Cardiac muscle cell (in vitro differentiated cells and primary cell): ENCODE results near the gene UBQLN4. TPM values are rescaled to one million over a fixed set of nuclear protein-coding genes. Genes with fewer than 3 reads are reported as not detected.

ENCODE experiments used
- DNase-seq, 2 donors: peaks; one replicate each; pipeline versions ENCODE4 v3.0.0 to v3.0.0-alpha.2; 2010 to 2017; ENCODE audit warnings: low read depth in 1 of 2, low spot score in 1 of 2
- H3K27ac ChIP-seq: fragments of 200-600 bp; sonication (generic); 2 replicates; pipeline ENCODE4 v1.5.1; 2016
- H3K27me3 ChIP-seq: fragments of 200-600 bp; sonication (generic); 2 replicates; pipeline ENCODE4 v1.6.0; 2016; ENCODE audit warnings: control low read depth
- H3K36me3 ChIP-seq: fragments of 200-600 bp; sonication (generic); 2 replicates; pipeline ENCODE4 v1.5.1; 2016; ENCODE audit warnings: control low read depth
- H3K4me1 ChIP-seq: fragments of 200-600 bp; sonication (generic); 2 replicates; pipeline ENCODE4 v1.8.1; 2017; ENCODE audit warnings: low read depth, mild to moderate bottlenecking, mixed run types
- H3K4me3 ChIP-seq: fragments of 200-600 bp; sonication (generic); 2 replicates; pipeline ENCODE4 v1.5.1; 2016; ENCODE audit warnings: mild to moderate bottlenecking
- H3K9me3 ChIP-seq: fragments of 200-600 bp; sonication (generic); 2 replicates; pipeline ENCODE4 v1.5.1; 2017; ENCODE audit warnings: low read depth, mild to moderate bottlenecking, control low read depth
- CTCF ChIP-seq: IDR thresholded peaks from 2 replicates; pipeline ENCODE4 v1.5.1; 2012; ENCODE audit warnings: low read depth, mild to moderate bottlenecking, low read length
- polyA plus RNA-seq: library from polyadenylated mRNA; unstranded; fragments of >200 nt; fragmentation: Nextera tagmentation; extraction: Ambion mirVana; gene quantifications from 2 replicates; pipeline ENCODE4 v1.2.1, GENCODE V29; 2016
- total RNA-seq: library from RNA; depleted of rRNA; stranded (reverse); fragments of >200 nt; gene quantifications from 2 replicates; pipeline ENCODE4 v1.2.3, GENCODE V29; 2016

The UBQLN4 gene
- total and polyA plus RNA-seq, 2 experiments from 2014 or later: 29.2 to 51.0 TPM

GRCh38 chr1:156080241-156080862 lies 26.8 kb upstream of the UBQLN4 start:
- Histone ChIP-seq H3K27me3 (no peaks in the 10 kb centered on the region), H3K9me3 (no peaks in the 10 kb centered on the region), H3K4me1 (peaks cover 43% of the 10 kb centered on the region), H3K4me3 (peak overlapping the region; percentile 99), H3K36me3 (peaks cover 12% of the 10 kb centered on the region), H3K27ac (peak overlapping the region; percentile 15)
- DNase-seq: no peak
- TF ChIP-seq CTCF: no peak

- H3K9me3 ChIP-seq: no peaks in the 10 kb centered on the region
- no peak overlapping the region for H3K27ac ChIP-seq
- peaks cover 46% of the 10 kb centered on the region for H3K4me1 ChIP-seq
- no peak for TF ChIP-seq CTCF
- H3K27me3 ChIP-seq: no peaks in the 10 kb centered on the region
- DNase-seq: no peak
- H3K36me3 ChIP-seq: peaks cover 12% of the 10 kb centered on the region
- H3K4me3 ChIP-seq: peak overlapping the region; percentile 99
Observed at GRCh38 chr1:156079762-156080161, 26.2 kb upstream of the UBQLN4 start.

GRCh38 chr1:156078728-156079127 lies 25.1 kb upstream of the UBQLN4 start:
- Histone ChIP-seq H3K9me3 (no peaks in the 10 kb centered on the region), H3K27ac (peak overlapping the region; percentile 59), H3K36me3 (peaks cover 16% of the 10 kb centered on the region), H3K27me3 (no peaks in the 10 kb centered on the region), H3K4me3 (no peak overlapping the region), H3K4me1 (peaks cover 47% of the 10 kb centered on the region)
- TF ChIP-seq CTCF: no peak
- no peak for DNase-seq

GRCh38 chr1:156077430-156077760 lies 23.8 kb upstream of the UBQLN4 start:
- DNase-seq: no peak
- no peak overlapping the region for H3K4me3 ChIP-seq
- peaks cover 16% of the 10 kb centered on the region for H3K36me3 ChIP-seq
- no peaks in the 10 kb centered on the region for H3K27me3 ChIP-seq
- no peaks in the 10 kb centered on the region for H3K9me3 ChIP-seq
- peaks cover 59% of the 10 kb centered on the region for H3K4me1 ChIP-seq
- no peak for TF ChIP-seq CTCF
- H3K27ac ChIP-seq: peak overlapping the region; percentile 81

GRCh38 chr1:156076609-156077429 lies 23.2 kb upstream of the UBQLN4 start:
- TF ChIP-seq CTCF: no peak
- DNase-seq: peak in 1 of 2 donors; percentile 47
- peaks cover 16% of the 10 kb centered on the region for H3K36me3 ChIP-seq
- H3K4me1 ChIP-seq: peaks cover 64% of the 10 kb centered on the region
- H3K4me3 ChIP-seq: no peak overlapping the region
- peak overlapping the region; percentile 81 for H3K27ac ChIP-seq
- no peaks in the 10 kb centered on the region for H3K9me3 ChIP-seq
- no peaks in the 10 kb centered on the region for H3K27me3 ChIP-seq
